ENCODE data around the gene SSR4. TPM values are rescaled to one million over a fixed set of nuclear protein-coding genes. Genes with fewer than 3 reads are reported as not detected.

Gene SSR4
- total RNA-seq, 1 donor from 2014 or later, result 140 TPM

Other genes with a start within 250 kb of the SSR4 start
- 23.3 TPM for gene CCNQ, start 195.5 kb upstream of the SSR4 start, total RNA-seq
- gene DUSP9, start 147.5 kb upstream of the SSR4 start, total RNA-seq, result not detected
- gene PNCK, start 120.9 kb upstream of the SSR4 start, total RNA-seq, result 7.6 TPM
- gene SLC6A8, start 106.7 kb upstream of the SSR4 start, total RNA-seq, result 144 TPM
- gene BCAP31, start 70.3 kb upstream of the SSR4 start, total RNA-seq, result 98.0 TPM
- 15.1 TPM for gene ABCD1, start 69.8 kb upstream of the SSR4 start, total RNA-seq
- gene PLXNB3, start 30.4 kb upstream of the SSR4 start, total RNA-seq, result 7.6 TPM
- gene SRPK3, start 13.6 kb upstream of the SSR4 start, total RNA-seq, result 54.7 TPM
- 68.5 TPM for gene IDH3G, start 293 bp upstream of the SSR4 start, total RNA-seq
- 4.1 TPM for gene PDZD4, start 35.9 kb downstream of the SSR4 start, total RNA-seq
- 1.5 TPM for gene L1CAM, start 91.5 kb downstream of the SSR4 start, total RNA-seq
- 3.3 TPM for gene AVPR2, start 110.0 kb downstream of the SSR4 start, total RNA-seq
- 22.9 TPM for gene ARHGAP4, start 131.6 kb downstream of the SSR4 start, total RNA-seq
- gene NAA10, start 140.4 kb downstream of the SSR4 start, total RNA-seq, result 87.2 TPM
- gene RENBP, start 150.0 kb downstream of the SSR4 start, total RNA-seq, result 8.6 TPM
- gene HCFC1, start 177.2 kb downstream of the SSR4 start, total RNA-seq, result 39.5 TPM
- gene TMEM187, start 178.1 kb downstream of the SSR4 start, total RNA-seq, result 10.6 TPM
- gene IRAK1, start 225.2 kb downstream of the SSR4 start, total RNA-seq, result 30.6 TPM